Measurements from ENCODE around the gene OXLD1. TPM values are rescaled to one million over a fixed set of nuclear protein-coding genes. Genes with fewer than 3 reads are reported as not detected.

Gene OXLD1
- 96.8 and 106 TPM in 2 replicates for total RNA-seq (2014; rRNA removed; shearing (Covaris generic))
- polyA plus RNA-seq (2015; cell fraction: cytosol; rRNA removed), result 175 and 176 TPM in 2 replicates
- polyA plus RNA-seq (2015; cell fraction: nucleus; rRNA removed), result 536 and 646 TPM in 2 replicates

DNA sequence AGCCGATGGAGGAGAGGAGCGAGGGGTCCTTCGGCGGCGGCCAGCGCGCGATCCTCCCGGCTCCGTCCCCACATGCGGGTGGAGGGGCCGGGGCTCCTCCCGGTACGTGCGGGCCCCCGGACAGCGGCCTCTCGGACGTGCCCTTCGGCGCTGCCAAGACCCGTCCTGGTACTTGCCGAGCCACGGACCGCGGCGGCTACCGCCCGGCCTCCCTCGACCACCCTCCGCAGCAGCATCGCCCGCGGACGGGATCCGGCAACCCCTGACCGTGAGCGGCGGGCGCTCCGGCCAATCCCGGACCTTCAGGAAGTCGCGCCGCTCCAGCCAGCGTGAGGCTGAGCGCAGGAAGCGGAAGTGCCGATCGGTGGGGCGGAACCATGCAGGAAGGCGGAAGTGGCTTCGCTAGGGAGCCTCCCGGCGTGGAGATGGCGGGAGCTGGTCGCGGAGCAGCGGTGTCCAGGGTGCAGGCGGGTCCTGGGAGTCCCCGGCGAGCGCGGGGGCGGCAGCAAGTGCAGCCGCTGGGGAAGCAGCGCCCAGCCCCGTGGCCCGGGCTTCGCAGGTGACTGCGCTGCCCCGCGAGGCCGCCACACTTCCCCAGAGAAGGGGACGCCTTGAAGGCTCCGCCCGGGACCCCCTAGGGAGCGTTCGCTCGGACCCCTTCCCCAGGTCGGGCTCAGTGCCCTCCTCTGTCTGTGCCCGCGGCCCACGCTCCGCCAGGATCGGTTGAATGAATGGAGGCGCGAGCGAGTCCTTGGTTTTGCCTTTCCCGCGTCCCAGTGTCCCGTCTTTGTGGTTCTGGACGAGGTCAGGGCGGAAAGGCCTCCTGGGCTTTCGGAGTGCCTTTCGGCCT, at the start of gene OXLD1, which contains the start of gene CCDC137:
OXLD1 (minus strand) TSS at position 264 of the 850 bp plus-strand sequence; CDS start at position 236, 28 bp downstream.
CCDC137 (plus strand) TSS at position 396 of the 850 bp plus-strand sequence; CDS start at position 426, 30 bp downstream.
- in situ Hi-C loops (cut with HindIII; ENCODE audit: low pct_unique_long_range_greater_than_20kb, low sequenced_read_pairs), result no loop called here
- DNase-seq (ENCODE audit: low read depth, low spot score), result peak; percentile 99

DNA sequence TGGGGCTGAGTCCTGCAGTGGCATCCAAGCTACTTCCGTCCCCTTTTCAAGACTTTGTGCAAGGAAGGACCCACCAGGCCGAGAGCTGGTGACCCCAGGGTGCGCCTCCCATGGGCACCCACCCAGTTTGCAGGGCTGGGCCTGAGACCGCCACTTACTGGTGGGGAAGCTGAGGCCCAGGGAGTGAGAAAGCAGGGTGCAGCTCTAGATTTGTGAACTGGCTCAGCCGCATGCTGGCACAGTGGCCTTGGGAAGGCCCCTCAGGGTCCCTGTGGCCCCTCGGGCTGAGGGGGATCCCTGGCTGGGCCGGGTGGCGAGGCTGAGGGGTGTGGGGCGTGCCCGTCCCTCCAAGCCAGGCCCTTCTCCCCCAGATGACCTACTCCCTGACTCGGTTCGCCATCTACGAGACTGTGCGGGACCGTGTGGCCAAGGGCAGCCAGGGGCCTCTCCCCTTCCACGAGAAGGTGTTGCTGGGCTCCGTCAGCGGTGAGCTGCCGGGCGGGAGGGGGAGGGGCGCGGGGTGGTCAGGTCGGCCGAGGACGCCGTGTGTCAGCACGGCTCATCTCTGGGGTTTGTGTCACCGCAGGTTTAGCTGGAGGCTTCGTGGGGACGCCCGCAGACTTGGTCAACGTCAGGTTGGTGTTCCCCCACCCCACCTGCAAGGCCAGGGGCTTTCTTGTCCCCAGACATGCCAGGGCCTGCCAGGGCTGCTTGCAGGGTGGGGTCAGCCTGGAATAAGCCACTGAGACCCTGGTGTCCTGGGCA, 48.9 kb upstream of the OXLD1 start:
- DNase-seq (ENCODE audit: low read depth, low spot score), result no peak
- in situ Hi-C loops (cut with HindIII; ENCODE audit: low pct_unique_long_range_greater_than_20kb, low sequenced_read_pairs), result no loop called here

DNA sequence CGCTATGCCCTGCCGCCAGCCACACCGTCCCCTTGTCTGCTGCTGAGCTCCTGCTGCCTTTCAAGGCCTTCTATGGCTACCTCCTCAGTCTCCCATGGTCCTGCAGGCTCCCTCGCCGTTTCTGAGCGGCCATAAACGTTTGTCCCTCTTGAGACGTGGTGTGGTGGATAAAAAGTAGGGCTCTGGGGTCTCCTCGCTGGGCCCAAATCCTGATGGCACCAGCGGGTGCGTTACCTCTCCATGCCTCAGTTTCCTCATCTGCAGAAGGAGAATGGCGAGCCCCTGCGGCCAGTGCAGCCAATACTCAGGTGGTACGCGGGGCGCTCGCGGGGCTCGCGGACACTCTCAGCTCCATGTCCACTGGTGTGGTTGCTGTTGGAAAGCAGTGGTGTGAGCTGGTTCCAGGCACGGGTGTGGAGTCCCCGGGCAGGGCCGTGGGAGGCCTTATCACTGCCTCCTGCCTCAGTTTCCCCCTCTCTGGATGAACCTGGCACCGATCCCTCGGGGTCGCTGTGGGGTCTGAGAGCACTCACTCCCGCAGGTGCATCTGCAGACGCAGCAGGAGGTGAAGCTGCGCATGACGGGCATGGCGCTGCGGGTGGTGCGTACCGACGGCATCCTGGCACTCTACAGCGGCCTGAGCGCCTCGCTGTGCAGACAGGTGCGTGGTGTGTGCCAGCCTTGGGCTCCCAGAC, 48.2 kb upstream of the OXLD1 start:
- in situ Hi-C loops (cut with HindIII; ENCODE audit: low pct_unique_long_range_greater_than_20kb, low sequenced_read_pairs), result no loop called here
- no peak for DNase-seq (ENCODE audit: low read depth, low spot score)

DNA sequence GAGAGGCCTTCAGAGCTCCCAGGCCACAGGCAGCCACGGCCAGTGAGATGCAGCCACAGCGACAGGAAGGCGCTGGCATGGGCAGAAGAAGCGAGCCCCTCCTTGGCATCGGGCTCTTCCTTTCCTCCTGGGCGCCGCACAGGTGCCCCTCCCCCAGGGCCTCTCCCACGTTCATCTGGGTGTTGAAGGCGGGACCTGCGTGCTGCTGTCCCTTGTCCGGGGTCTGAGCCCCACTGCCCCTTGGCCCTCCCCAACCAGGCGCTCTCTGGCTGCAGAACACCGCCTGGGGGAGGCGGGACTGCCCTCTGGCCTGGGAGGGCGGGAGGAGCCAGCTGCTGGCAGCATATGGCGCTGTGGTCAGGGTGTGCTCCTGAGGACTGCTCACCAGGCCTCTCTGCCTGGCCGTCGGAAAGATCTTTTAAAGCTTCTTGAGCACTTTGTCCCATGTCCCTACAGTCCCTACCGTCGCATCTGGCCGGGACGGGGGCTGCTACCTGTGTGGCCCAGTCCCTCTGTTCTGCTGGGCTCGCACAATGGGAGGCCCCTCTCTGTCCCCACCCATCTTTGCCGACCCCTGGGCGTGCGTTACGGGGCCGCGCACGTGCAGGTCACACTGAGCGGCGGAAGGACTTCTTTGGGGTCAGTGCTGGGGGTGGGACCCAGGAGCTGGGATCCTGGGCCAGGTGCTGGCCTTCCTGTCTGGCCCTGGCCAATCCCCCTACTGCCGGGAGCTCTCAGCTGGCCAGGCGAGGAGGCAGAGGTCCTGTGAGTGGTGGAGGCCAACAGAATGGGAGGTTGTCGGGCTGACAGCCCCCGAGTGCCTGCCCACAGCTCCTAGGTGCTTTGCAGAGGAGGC, 47.4 kb upstream of the OXLD1 start:
- in situ Hi-C loops (cut with HindIII; ENCODE audit: low pct_unique_long_range_greater_than_20kb, low sequenced_read_pairs), result no loop called here
- no peak for DNase-seq (ENCODE audit: low read depth, low spot score)

DNA sequence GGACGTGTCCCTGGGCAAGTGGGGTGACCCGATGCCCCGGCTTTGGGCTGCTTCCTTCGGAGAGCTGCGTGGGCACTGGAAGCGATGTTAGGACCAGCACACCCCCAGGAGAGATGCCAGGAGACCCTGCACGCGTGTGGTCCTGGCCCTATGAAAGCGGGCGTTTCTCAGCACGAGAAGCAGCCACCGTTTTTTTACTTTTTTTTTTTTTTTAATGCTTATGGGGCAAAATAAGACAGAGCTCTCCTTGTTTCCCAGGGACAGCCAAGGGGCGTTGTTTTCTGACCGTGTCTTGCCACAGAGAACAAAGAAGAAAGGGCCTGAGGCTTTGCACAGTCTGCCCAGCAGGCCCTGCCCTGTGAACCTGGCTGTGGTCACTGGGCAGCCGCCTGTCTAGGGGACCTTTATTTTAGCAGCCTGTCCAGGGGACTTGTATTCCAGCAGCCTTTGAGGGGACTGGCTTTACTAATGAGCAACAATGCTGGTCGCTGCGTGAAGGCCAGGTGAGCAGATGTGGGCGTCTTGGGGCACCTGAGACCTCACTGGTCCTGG, 46.7 kb upstream of the OXLD1 start:
- in situ Hi-C loops (cut with HindIII; ENCODE audit: low pct_unique_long_range_greater_than_20kb, low sequenced_read_pairs), result no loop called here
- DNase-seq (ENCODE audit: low read depth, low spot score), result peak; percentile 95

DNA sequence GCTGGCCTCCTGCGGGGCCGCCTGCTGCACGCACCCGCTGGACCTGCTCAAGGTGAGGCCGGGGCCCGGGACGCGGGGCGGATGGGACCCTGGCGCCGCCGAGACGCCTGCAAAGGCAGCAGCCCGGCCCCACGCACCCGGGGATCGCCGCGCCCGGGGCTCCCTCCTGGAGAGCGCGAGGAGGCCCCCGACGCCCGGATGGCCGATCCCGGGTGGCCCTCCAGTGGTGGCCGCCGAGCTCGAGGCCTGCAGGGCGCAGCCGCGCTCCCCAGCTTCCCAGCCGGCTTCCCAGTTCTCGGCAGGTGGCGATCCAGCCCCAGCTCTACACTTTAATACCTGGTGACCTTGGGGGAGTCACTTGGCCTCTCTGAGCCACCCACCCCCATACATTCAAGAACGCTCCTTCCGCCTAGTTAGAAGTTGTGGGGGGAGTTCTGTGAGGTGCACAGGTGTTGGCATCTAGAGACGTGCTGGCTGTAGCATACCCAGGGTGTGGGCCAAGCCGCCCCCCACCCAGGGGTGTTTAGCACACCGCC, 46.1 kb upstream of the OXLD1 start:
- in situ Hi-C loops (cut with HindIII; ENCODE audit: low pct_unique_long_range_greater_than_20kb, low sequenced_read_pairs), result no loop called here

DNA sequence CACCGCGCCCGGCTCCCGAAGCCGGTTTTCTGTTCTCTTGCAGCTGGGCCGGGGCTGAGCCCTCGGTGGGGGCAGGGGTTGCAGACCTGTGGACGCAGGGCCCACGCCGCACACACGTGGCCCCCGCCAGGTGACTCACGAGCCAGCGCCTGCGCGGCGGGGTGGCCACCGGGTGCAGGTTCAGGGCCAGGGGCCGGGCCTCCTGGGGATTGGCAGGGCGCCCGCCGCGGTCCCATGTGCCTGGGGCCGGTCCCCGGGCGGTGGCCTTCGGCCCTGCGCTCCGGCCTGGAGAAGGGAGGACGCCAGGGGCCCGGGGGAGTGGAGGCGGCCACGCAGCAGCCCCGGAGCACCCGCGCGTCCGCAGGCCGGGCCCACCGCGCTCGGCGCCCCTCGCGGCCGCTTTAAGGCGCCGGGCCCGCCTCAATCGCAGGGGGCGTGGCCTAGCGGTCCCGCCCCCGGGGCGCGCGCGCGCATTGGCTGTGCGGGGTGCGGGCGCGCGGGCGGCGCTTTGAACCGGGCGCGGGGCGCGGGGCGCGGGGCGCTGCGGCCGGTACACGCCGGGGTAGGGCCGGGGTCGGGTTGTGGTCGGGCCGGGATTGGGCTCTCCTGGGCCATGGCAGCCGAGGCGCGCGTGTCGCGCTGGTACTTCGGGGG, 45.5 kb upstream of the OXLD1 start, which contains the start of gene SLC25A10:
SLC25A10 (plus strand) TSS at position 471 of the 654 bp plus-strand sequence; CDS start at position 614, 143 bp downstream.
- in situ Hi-C loops (cut with HindIII; ENCODE audit: low pct_unique_long_range_greater_than_20kb, low sequenced_read_pairs), result no loop called here
- peak; percentile 84 for DNase-seq (ENCODE audit: low read depth, low spot score)

More for the DNA sequence above, 46.1 kb upstream of the OXLD1 start:
- no peak for DNase-seq (ENCODE audit: low read depth, low spot score)

DNA sequence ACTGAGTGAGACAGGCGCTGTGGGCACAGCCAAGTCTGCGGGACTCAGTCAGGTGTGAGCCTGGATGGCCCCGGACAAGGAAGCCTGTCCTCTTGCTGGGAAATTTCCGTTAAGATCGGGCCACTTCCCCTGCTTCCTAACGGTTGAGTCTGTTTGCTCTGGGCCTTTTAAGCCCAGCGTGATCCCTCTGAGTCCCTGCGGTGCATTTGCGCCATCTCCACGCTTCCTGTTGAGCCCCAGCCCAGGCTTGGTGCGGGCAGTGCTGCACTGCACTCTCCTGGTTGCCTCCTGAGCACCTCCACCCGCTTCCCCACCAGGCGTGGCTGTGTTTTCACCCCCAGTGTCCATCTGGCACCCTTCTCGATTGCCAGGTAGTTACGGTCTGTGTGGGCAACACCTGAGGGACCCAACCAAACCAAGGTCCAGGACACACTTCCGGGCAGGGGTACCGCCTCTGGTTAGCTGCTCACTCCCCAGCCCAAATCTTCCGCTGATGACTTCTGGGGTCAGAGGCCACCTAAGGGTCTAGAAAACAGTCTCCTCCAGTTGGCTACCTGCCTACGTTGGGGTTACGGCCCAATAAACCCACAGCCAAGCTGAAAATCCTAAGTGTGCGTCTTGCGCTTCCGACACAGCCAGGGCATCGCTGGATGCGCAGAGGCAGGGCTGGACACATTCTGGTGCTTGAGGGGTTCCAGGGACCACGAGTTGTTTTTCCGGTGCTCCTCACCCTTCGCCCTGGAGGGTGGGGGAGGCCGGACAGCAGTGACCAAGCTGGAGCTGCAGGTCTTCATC, 44.3 kb upstream of the OXLD1 start:
- no peak for DNase-seq (ENCODE audit: low read depth, low spot score)
- in situ Hi-C loops (cut with HindIII; ENCODE audit: low pct_unique_long_range_greater_than_20kb, low sequenced_read_pairs), result no loop called here

DNA sequence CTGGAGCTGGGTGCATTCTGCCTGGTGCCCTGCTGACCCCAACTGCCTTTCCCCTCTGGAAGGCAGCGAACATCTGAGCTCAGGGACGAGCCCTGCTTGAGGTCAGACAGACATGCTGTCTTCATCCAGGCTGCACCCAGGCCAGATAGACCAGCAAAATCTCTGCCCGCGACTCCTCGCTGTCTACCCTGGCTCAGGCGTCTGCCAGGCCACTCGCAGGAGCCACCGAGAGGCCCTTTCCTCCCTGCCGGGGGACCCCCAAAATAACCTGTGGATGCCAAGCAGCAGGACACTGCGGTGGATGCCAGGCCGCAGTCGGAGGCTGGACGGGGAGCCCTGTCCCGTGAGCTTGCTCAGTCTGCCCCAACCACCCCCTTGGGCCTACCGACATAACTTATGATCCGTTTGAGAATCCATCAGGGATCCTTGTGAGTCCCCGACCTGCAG, 42.4 kb upstream of the OXLD1 start:
- in situ Hi-C loops (cut with HindIII; ENCODE audit: low pct_unique_long_range_greater_than_20kb, low sequenced_read_pairs), result no loop called here
- no peak for DNase-seq (ENCODE audit: low read depth, low spot score)

DNA sequence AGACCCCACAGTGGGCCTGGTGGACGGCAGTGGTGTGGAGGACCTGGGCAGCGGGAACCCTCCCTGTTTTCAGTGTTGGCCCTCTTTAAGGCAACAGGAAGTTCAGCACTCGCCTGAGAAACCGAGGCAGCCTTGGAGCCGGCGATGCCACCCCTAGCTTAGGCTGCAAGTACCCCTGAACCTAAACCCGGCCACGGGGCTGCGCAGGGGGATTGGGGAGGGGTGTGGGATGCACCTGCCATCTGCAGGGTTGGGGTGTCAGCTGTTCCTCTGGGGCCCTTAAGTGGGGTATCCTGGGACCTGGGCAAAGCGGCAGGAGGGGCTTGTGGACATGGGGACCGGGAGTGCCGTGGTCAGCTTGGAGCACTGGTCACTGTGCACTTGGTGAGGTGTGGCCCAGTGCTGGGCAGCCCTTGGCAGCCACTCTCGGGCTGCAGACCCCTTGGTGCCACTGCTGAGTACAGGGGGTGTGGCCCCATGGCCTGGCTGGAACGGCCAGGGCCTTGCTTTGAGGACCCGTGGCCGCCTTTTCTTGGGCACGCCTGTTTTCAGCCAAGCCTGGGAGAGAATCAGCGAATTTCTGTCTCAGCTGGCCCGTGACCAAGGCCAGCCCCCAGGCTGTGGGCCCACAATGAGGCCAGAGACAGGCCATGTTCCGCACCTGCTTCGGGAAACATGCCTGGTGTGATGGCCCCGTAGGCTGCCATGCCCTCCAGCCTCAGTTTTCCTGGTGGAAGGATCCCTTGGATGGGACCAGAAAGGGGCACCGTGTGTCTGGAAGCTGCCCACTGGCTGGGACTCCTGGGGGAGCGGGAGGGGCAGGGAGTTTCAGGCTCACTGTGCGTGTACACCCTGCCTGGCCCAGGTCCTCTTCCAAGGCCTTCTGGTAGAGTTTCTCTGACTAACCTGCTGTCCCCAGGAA, 41.6 kb upstream of the OXLD1 start:
- no peak for DNase-seq (ENCODE audit: low read depth, low spot score)
- in situ Hi-C loops (cut with HindIII; ENCODE audit: low pct_unique_long_range_greater_than_20kb, low sequenced_read_pairs), result no loop called here

DNA sequence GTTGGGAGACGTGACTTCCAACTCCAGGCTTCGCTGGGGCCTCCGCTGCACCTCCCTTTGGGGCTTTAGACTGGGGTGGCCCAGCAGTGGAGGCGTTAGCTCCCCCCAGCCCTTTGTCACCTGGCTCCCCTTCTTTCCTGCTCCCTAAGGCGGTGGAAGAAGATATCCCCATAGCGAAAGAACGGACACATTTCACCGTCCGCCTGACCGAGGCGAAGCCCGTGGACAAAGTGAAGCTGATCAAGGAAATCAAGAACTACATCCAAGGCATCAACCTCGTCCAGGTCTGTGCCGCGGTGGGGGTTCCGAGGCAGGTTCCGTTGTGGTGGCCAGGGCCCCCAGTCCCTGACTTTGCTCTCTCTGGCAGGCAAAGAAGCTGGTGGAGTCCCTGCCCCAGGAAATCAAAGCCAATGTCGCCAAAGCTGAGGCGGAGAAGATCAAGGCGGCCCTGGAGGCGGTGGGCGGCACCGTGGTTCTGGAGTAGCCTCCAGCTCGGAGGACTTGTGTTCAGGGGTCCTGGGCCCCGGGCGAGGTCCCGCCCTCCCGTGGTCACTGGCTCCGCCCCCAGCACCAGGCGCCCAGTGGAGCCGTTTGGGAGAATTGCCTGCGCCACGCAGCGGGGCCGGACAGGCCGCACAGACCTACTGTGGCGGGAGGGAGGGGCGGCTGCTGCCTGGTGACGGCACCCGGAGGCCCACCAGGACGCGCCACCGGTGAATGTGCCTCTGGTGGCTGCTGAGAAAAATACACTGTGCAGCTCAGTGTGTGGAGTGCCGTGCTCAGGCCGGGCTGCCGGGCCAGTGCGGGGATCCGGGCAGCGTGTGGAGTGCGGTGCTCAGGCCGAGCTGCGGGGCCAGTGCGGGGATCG, 40.6 kb upstream of the OXLD1 start:
- no peak for DNase-seq (ENCODE audit: low read depth, low spot score)
- in situ Hi-C loops (cut with HindIII; ENCODE audit: low pct_unique_long_range_greater_than_20kb, low sequenced_read_pairs), result no loop called here

DNA sequence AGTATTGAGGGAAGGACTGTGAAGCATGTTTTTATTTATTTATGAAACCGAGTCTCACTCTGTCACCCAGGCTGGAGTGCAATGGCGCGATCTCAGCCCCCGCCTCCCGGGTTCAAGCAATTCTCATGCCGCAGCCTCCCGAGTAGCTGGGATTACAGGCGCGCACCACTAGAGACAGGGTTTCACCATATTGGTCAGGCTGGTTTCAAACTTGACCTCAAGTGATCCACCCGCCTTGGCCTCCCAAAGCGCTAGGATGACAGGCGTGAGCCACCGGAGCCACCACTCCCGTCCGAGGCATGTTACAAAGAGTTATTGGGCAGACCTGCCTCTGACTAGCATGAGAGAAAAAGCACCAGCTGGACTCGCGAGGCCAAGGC, 39.8 kb upstream of the OXLD1 start:
- DNase-seq (ENCODE audit: low read depth, low spot score), result no peak
- in situ Hi-C loops (cut with HindIII; ENCODE audit: low pct_unique_long_range_greater_than_20kb, low sequenced_read_pairs), result no loop called here

DNA sequence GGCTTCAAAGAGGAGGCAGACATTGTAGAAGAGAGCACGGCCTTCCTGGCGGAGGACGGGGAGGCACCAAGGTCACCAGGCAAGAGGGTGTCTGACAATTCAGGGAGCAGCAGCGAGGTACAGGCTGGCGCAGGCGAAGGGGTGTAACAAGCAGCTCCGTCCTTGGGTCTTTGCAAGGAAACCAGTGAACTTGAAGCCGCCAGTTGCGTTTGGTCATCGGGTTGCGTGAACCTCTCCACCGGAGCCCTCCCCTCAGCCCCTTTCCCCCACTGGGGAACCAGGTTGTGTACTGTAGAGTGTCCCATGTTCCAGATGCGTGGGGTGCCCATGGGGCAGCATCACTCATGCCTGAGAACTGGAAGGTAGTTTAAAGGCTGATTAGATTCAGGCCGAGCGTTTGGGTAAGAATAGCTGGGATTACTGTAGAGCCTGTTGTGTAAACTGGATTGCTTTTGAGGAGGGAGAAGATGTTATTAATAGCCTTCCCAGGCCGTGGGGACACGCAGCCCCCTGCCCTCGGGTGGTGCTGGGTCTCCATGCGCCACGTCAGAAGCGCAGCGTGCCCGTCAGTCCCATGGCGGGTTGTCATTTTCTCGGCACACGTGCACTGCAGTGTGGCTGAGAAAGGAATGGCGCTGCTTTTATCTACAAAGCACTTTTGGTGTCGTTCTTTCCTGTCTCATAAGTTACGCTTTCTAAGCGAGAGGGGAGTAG, 39.3 kb upstream of the OXLD1 start:
- in situ Hi-C loops (cut with HindIII; ENCODE audit: low pct_unique_long_range_greater_than_20kb, low sequenced_read_pairs), result no loop called here
- no peak for DNase-seq (ENCODE audit: low read depth, low spot score)
